Frontal cortex (tissue), 4 donors: ENCODE results near the gene OCRL. TPM values are rescaled to one million over a fixed set of nuclear protein-coding genes. Genes with fewer than 3 reads are reported as not detected.

Experiments
- DNase-seq, 2 donors: peaks; one replicate each; pipeline ENCODE4 v3.0.0; 2012; ENCODE audit warnings: low spot score in 2 of 2
- FAIRE-seq: peaks from 2 replicates; lab custom pipeline; 2012; peaks lifted over from hg19 to GRCh38; lab: Jason Lieb, UNC
- total RNA-seq: library from RNA; depleted of rRNA; stranded (reverse); fragments of >200 nt; gene quantifications from one replicate; pipeline ENCODE4 v1.2.3, GENCODE V29; 2014
- donor health status: control.
- donor health status: control.
- donor health status: control.

Gene OCRL
- 38.7 TPM for total RNA-seq

DNA sequence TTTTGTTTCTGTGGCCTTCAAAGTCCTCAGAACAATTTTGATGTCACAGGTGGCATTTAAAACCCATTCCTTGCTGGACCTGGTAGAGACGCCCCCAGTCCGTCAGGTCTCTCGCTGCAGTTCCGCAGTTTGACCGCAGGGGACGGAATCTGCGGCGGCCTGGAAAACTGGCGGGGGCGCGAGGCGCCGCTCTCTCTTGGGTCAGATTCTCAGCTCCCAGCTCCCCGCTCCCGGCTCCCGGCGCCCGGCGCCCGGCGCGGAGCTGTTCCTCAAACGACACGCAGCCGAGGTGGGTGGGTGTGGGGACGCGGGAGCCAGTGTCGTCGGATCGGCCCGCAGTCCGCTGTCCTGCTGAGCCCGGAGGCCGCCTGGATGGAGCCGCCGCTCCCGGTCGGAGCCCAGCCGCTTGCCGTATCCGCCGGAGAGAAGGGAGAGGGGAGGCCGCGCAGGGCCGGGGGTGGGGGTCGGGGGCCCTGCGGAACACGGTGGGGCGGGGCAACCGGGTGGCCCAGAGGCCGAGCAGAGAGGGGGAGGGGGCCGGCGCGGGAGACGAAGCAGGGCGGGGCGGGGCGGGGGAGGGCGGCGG lies at the start of gene OCRL:
OCRL (plus strand) TSS at position 192 of the 586 bp plus-strand sequence; CDS start at position 373, 181 bp downstream.
- FAIRE-seq (no peak), DNase-seq (peak; percentile 64 to 66)

DNA sequence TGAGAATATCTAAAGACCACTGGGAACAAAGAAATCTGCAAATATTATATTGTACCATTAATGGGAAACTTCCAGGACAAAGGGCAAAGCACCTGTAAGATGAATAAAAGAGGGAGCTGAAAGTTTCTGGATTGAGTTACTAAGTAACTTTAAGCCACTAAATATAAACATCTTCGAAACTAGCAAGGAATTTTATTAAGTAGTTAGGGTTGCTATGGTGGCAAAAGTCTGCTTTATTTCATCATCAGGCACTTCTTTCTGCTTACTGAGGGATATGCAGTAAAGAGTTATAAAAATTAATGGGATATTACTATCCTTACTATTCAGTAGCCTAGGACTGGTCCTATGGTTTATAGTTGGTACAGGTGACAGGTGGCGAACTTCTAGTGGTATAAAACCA lies 49.7 kb upstream of the OCRL start:
- FAIRE-seq (no peak), DNase-seq (no peak)

DNA sequence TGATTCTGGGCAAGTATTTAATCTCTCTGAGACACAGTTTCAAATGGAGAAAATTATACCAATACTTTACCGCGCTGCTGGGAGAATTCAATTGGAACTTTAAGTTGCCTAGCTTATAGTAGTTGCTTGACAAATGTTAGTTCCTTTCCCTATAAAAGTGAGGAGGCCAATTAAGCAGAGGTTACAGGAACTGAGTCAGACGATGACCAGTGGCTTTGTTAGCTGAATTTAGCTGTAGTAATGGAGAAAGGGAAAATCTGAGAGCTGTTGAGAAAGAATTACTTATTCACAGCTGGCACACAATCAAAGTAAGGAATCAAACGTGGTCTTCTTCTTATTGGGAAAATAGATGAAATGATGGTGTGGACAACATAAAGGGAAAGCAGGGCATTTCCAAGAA lies 46.4 kb upstream of the OCRL start:
- FAIRE-seq (no peak), DNase-seq (no peak)

DNA sequence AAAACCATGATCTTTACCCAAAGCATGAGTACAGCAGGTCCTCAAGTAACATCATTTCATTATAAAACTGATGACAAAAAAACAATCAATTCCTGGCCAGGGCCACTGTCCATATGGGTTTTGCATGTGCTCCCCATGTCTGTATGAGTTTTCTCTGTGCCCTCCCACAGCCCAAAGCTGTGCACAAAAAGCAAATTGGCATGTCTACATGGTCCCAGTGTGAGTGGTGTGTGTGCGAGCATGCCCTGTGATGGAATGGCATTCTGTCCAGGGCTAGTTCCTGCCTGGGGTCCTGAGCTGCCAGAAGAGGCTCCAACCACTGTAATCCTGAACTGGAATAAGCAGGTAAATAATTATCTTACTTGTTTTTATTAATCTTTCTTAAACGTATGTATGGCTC lies 45.2 kb upstream of the OCRL start:
- DNase-seq (no peak), FAIRE-seq (no peak)

DNA sequence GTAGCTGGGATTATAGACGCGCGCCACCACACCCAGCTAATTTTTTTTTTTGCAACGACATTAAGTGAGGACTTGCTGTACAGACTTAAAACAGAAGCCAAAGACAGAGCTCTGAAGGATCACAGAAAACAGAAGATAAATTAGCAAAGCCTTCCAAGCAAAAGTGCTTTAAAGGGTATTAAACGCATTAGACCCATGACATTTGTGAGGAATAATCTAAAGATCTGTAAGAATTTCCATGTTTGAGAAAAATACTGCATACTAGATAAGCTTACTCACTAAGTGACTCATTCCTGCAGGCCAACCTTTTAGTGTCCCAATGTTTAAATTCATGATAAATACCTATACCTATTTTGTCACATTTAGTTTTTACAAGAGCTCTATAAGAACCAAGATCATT lies 44.2 kb upstream of the OCRL start:
- no peak for FAIRE-seq

DNA sequence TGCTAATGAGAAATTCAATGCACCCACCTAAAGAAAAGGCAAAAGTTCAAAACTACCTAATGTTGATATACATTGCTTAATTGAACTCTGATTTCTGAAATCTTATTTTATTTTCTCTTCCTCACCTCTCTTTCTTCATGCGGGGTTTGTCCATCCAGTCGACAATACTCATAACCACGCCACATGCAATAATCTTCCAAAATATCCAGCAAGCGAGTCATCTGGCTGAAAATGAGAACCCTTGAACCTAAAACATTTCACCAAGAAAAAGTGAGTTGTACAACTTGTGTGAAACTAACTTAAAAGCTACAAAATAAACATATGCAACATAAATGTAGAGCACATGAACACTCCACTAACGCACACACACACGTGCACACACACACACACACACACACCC lies 43.4 kb upstream of the OCRL start:
- DNase-seq, result no peak
- no peak for FAIRE-seq

More for the DNA sequence above, 44.2 kb upstream of the OCRL start:
- no peak for DNase-seq

DNA sequence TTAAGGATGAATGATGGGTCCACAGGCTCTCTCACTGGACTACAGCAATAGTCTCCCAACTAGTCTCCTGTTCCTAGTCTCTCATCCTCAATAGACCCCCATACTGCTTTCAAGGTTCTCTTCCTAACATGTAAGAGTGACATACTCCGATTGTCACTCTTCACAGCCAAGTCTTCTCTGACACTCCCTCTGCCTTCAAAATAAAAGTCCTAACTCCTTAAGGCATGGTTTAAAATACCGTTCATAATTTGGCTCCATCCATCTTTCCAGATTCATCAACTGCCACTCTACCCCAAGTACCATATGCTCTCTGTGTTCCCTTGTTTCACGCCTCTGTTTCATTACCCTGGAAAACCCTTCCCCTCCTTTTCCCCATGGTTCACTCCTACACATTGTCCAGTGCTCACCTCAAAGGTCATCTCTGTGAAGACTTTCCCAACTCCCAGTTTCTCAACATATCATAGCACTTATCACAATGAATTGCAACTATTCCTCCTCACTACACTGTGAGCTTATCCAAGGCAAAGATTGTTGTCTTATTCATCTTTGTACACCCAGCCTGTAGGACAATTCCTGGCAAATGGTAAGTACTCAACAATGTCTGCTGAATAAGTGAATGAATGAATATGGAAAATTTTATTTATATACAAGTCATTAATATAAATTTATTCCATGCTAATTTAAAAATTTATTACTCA lies 42.8 kb upstream of the OCRL start:
- no peak for DNase-seq
- no peak for FAIRE-seq

DNA sequence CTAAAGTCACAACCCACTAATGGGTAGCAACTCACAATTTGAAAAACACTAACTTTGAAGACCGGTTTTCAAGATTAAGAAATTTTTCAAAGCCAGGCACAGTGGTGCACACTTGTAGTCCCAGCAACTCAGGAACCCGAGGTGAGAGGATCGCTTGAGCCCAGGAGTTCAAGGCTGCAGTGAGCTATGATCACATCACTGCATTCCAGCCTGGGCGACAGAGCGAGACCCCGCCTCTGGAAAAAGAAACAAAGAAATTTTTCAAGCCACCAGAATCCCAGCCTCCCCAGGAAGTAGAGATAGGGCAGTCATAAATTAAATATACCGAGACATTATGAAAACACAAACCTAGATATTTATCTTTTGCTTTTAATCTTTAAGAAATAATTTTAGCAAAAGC lies 29.7 kb upstream of the OCRL start:
- FAIRE-seq (no peak), DNase-seq (no peak)

DNA sequence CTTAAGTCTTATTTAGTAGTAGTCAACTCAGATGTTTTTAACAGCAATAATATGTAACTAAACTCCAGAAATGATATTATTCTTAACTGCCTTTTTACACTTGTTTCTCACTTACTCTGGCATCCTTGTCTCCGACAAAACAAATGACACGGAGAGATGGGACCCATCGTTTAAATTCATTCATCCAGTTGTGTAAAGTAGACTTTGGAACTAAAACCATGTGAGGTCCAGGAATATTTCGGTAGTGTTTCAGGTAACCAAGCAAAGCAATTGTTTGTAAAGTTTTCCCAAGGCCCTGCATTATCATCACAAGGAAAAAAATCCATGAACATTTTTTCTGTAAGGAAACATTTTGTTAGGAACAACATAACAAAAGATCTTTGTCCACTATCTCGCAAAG lies 28.4 kb upstream of the OCRL start:
- FAIRE-seq (no peak), DNase-seq (no peak)

DNA sequence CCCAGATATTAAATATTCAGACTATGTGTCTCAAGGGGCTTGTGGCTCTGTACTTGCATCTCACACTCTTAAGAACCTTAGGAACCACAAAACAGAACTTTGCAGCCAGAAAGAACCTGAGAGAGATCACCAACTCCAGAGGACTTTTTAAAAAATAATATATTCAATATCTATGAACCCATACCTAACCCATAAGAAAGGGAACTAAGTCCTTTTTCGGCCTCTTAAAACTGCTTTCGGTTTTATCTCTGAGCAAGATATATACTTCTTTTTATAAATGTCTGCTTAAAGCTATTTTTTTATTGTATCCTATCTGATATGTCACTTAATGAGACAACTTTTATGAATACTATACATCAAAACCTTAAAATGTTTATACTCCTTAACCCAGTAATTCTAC lies 27.6 kb upstream of the OCRL start:
- DNase-seq (no peak), FAIRE-seq (peak; percentile 8)

DNA sequence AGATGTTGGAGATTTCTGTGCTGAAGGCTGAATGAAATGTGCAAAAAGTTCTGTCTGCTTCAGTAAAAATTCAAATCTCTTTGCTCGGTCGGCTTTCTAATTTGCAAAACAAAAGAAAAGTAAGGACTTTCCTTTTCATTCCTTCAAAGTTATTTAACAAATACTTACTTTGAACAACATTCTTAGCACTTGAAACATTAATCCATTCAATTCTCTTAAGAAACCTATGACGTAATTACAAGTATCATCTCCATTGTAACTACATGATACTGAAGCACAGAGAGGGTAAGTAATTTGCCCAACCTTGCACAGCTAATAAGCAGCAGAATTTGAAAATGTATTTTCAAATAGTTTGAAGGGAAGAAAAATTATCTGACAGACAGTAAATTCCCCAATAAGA lies 23.7 kb upstream of the OCRL start:
- DNase-seq (no peak), FAIRE-seq (no peak)

DNA sequence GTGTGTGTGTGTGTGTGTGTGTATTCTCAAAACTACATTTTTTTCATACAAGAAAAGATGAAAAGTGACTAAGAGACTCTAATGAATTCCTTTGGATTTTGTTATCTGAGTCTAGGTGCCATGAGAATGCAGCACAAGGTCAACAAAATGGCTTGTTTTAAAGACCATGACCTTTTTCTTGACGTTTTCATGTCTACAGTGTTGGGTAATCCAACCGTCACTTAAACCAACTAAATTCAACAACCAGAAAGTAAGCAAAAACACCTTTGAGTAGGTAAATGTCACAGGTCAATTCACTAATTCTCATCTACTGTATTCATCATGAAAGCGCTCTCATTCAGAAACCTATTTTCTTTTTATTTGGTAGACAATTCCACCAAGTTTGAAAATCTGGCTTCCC lies 19.9 kb upstream of the OCRL start:
- FAIRE-seq (no peak), DNase-seq (no peak)

DNA sequence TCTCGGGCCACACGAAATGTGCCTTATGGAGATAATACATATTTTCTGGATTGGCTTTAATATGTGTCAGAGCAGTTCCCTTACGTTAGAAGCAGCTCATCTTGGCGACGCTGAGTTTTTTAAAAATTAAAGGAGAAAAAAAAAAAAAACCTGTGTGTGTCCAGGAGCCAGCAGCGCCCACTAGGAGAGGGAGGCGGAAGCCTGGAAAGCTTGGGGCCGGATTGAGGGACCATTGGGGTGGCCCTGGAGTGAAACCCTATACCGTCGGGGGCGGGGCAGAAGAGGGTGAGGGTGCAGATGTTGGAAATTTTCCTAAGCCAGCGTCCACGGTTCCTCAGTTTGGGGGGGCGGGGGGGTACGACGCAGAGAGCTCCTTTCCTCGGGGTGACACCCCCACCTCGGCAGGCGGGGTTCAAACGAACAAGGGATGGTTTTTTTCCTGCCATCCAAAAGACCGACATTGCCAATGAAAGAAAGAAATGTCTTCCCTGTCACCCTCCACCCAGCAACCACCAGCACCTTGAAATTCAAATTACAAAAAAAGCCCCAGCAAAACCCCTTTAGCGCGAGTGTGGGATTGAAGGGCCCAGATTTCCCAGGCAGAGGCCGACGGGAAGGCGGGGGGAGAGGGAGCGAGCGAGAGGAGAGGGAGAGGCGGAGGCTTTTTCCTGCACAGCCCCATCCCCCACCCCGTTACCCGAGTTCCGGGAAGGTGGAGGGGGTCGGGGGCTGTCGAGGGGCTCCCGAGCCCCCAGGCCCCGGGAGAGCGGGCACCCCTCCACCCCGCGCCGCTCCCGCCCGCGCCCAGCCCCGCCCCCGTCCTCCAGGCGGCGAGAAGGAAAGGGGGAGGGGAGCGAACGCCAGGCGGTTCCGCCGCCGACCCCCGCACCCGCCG lies 17.6 kb upstream of the OCRL start:
- FAIRE-seq, result no peak
- DNase-seq, result peak; percentile 28 to 57

DNA sequence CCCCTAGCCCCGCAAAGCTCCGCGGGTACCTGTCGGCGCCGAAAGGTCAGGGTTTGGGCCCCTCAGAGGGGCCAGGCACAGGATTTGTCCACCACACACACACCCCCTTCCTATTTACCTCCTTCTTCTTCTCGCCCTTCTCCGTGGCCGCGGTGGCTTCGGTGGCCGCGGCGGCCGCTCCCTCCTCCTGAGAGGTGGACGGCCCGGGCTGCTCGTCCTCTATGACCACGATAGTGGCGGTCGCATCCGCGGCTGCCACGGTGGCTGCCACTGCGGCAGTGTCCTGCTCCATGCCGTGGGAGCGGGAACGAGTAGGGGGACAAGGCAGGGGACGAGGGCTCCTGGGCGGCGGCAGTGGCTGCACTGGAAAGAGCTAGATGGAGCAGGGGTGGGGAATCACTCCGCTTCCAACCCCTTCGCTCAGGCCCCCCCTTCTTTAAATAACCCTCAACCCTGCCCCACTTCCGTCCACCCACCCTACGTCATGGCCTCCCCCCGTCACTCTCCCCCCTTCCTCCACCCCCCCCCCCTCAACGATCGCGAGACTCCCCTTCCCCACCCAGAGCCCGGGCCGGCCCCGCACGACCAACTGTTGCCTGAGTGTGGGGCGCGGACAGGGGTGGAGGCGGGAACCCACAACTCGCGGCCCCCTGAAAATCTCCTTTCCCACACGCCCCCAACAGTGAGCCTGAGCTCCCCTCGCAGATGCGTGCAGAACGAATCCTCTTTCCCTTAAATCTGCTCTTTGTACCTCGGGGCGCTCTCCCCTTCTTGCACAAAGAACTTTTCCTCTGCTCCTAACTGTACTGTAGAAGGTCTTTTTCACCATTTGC lies 16.8 kb upstream of the OCRL start, which contains the start of gene SMARCA1:
SMARCA1 (minus strand) TSS at position 412 of the 833 bp plus-strand sequence; CDS start at position 292, 120 bp downstream.
- FAIRE-seq (no peak), DNase-seq (peak; percentile 52 to 66)

DNA sequence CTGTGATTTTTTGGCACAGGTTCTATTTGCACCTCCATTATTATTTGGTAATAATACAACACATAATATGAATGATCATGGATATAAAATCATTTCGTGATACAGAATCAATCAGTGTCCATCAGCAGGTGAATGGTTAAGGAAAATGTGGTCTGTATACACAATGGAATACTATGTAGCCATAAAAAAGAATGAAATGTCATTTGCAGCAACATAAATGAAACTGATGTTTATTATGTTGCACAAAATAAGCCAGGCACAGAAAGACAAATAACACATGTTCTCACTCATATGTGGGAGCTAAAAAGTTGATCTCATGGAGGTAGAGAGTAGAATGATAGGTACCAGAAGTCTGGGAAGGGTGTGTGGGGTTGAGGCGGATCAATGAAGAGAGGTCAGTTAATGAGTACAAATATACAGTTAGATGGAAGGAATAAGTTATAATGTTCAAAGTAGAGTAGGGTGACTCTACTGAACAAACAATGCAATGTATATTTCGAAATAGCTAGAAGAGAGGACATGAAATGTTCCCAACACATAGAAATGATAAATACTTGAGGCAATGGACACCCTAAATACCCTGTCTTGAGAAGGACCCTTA lies 15.7 kb upstream of the OCRL start:
- FAIRE-seq (no peak), DNase-seq (no peak)

DNA sequence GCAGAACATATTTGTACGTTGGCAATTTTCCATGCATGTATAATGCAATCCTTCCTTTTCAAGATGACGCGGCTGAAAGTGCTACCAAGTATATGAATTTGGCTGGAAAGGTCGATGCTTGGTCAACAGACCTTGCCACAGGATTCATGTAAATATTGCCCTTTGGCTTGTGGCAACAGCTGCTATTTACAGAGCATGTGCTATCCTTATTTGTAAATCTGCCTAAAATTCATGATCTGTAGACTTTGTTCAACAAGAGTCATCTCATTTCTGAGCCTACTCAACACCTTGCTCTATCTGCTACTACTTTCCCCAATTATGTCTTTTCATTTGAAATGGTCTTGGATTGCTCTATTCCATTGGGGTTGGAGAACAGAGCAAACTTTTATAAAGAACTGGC lies 14.9 kb upstream of the OCRL start:
- DNase-seq (no peak), FAIRE-seq (no peak)

DNA sequence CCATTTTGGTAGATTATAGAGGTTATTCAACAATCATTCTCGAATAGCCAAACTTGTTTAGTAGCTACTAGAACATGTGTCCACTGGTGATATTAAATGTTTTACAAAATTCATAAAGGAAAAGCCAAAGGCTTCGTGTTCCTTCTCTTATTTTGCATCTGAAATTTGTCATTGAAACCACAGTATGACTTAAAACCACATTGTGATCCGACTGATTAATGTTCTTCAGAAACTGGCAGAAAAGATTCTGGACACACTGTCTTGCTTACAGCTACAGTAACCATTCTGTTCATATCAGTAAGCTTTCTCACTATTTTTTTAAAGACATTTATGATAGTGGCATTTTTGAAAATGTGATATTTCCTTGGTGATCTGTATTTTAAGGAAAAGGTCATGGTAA lies 14.2 kb upstream of the OCRL start:
- DNase-seq, result no peak

DNA sequence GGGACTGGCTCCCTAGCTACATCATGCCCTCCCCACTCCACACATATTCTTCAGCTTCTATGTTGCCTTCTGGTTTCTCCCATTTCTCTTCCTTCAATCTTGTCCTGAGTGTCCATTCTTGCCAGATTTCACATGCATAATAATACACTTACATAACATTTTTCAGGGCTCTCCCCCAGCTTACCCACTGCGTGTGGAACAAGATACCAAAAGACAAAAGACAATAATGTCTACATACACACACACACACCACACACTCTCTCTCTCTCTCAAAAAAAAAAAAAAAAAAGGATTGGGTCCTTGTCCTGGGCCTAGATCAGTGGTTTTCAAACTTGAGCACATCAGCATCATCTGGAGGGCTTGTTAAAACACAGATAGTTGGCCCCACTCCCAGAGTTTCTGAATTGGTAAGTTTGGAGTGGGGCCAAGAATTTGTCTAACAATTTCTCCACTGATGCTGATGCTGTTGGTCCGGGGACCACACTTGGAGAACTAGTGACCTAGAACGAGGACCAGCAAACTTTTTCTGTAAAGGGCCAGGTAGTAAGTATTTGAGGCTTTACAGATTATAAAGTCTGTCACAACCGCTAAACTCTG lies 10.3 kb upstream of the OCRL start:
- FAIRE-seq, result no peak
- no peak for DNase-seq

More for the DNA sequence above, 14.2 kb upstream of the OCRL start:
- no peak for FAIRE-seq

DNA sequence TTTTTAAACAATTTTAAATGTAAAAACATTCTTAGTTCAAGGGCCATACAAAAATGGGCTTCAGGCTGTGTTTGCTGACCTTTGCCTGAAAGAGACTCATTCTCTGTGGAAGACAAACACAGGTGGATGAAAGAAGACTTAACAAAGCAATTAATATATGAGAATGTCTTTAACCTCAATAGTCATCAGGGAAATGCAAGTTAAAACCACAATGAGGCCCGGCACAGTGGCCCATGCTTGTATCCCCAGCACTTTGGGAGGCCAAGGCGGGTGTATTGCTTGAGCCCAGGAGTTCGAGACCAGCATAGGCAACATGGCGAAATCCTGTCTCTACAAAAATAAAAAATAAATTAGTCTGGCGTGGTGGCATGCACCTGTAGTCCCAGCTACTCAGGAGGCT lies 9.6 kb upstream of the OCRL start:
- no peak for FAIRE-seq
- no peak for DNase-seq
